Measurements from ENCODE around the gene ITGA5. TPM values are rescaled to one million over a fixed set of nuclear protein-coding genes. Genes with fewer than 3 reads are reported as not detected.

Gene ITGA5
- total and polyA plus RNA-seq, 2 of the 13 experiments (the other 11 are each of a cell fraction or from before 2014, with no cell fraction given), result 0.20 to 0.40 TPM

- TF ChIP-seq YEATS2 (CRISPR knock-in tag; IDR thresholded peaks at IDR 0.05; ENCODE audit: borderline replicate concordance) (no peak), NCOR1 (IDR thresholded peaks at IDR 0.05; ENCODE audit: borderline replicate concordance, low read length) (no peak), PRMT3 (CRISPR knock-in tag; IDR thresholded peaks at IDR 0.05; ENCODE audit: borderline replicate concordance, low read depth) (no peak)
- ATAC-seq, result no peak
- ChIA-PET CTCF (ENCODE audit: low intra/inter-chr PET ratio, low total read pairs) (no interaction called here), POLR2A (no interaction called here)
- BruUV-seq (replicated peaks), result no TSS peak
- H3K27me3 ChIP-seq (ENCODE audit: control insufficient read depth in 1 of 2, insufficient read depth in 2 of 2, low read length in 2 of 2), result peaks cover 0 to 2% of the 10 kb centered on the region in 2 experiments; a peak in 1 of 5 replicates
- H3K9me3 ChIP-seq (ENCODE audit: low read length), result no peaks in the 10 kb centered on the region
- H2AFZ ChIP-seq (ENCODE audit: low read length), result no peak overlapping the region
- no peaks in the 10 kb centered on the region for H4K20me1 ChIP-seq (ENCODE audit: insufficient read depth, low read length)
- no peak overlapping the region for H3K9ac ChIP-seq (ENCODE audit: insufficient read depth, low read depth, low read length)
- H3K36me3 ChIP-seq (replicated peaks in 1 of 2; ENCODE audit: control insufficient read depth in 1 of 2, insufficient read depth in 2 of 2, low read length in 2 of 2), result no peaks in the 10 kb centered on the region
- no peak for DNase-seq (ENCODE audit: low spot score)
- no peaks in the 10 kb centered on the region for H3K79me2 ChIP-seq (ENCODE audit: insufficient read depth, low read length)
- H3K27ac ChIP-seq (ENCODE audit: extremely low read length, insufficient read depth, low read length), result no peak overlapping the region
- no peak overlapping the region for H3K4me2 ChIP-seq (ENCODE audit: low read depth, low read length)
- no peaks in the 10 kb centered on the region for H3K4me1 ChIP-seq (ENCODE audit: insufficient read depth, low read length)
- no peak overlapping the region for H3K4me3 ChIP-seq (replicated peaks in 1 of 3; ENCODE audit: insufficient read depth in 1 of 3, low read depth in 2 of 3, low read length in 3 of 3)
- FAIRE-seq, result no peak
- intact Hi-C loops (cut with micrococcal nuclease; ENCODE audit: unreplicated experiment), result no loop called here
- 26% methylated on average over 3 of the region's 3 CpGs for WGBS (ENCODE audit: low lambda C conversion rate)
- in situ Hi-C loops (cut with HindIII; ENCODE audit: extremely low pct_ligation_motif_present, low pct_unique_long_range_greater_than_20kb), result no loop called here
Observed at GRCh38 chr12:54463484-54463883, 44.4 kb upstream of the ITGA5 start.

- no peak for FAIRE-seq
- BruUV-seq (replicated peaks), result no TSS peak
- no peak for ATAC-seq
- H2AFZ ChIP-seq (ENCODE audit: low read length), result no peak overlapping the region
- no peak overlapping the region for H3K9ac ChIP-seq (ENCODE audit: insufficient read depth, low read depth, low read length)
- H4K20me1 ChIP-seq (ENCODE audit: insufficient read depth, low read length), result no peaks in the 10 kb centered on the region
- H3K27me3 ChIP-seq (ENCODE audit: control insufficient read depth in 1 of 2, insufficient read depth in 2 of 2, low read length in 2 of 2), result peaks cover 0 to 2% of the 10 kb centered on the region in 2 experiments; a peak in 1 of 5 replicates
- H3K4me3 ChIP-seq (replicated peaks in 1 of 3; ENCODE audit: insufficient read depth in 1 of 3, low read depth in 2 of 3, low read length in 3 of 3), result no peak overlapping the region
- ChIA-PET CTCF (ENCODE audit: low intra/inter-chr PET ratio, low total read pairs) (no interaction called here), POLR2A (no interaction called here)
- WGBS (ENCODE audit: low lambda C conversion rate), result 0% methylated on average over 1 of the region's 2 CpGs
- no peak for DNase-seq (ENCODE audit: low spot score)
- no peak overlapping the region for H3K27ac ChIP-seq (ENCODE audit: extremely low read length, insufficient read depth, low read length)
- no peak overlapping the region for H3K4me2 ChIP-seq (ENCODE audit: low read depth, low read length)
- H3K9me3 ChIP-seq (ENCODE audit: low read length), result no peaks in the 10 kb centered on the region
- no peaks in the 10 kb centered on the region for H3K79me2 ChIP-seq (ENCODE audit: insufficient read depth, low read length)
- in situ Hi-C loops (cut with HindIII; ENCODE audit: extremely low pct_ligation_motif_present, low pct_unique_long_range_greater_than_20kb), result no loop called here
- no peaks in the 10 kb centered on the region for H3K4me1 ChIP-seq (ENCODE audit: insufficient read depth, low read length)
- TF ChIP-seq ZSCAN9 (CRISPR knock-in tag; IDR thresholded peaks at IDR 0.05; ENCODE audit: borderline replicate concordance) (no peak), ZBTB3 (CRISPR knock-in tag; IDR thresholded peaks at IDR 0.05; ENCODE audit: borderline replicate concordance, low read depth) (no peak), MAX (IDR thresholded peaks at IDR 0.05) (no peak), MAFG (CRISPR knock-in tag; IDR thresholded peaks at IDR 0.05) (no peak)
- no peaks in the 10 kb centered on the region for H3K36me3 ChIP-seq (replicated peaks in 1 of 2; ENCODE audit: control insufficient read depth in 1 of 2, insufficient read depth in 2 of 2, low read length in 2 of 2)
- intact Hi-C loops (cut with micrococcal nuclease; ENCODE audit: unreplicated experiment), result no loop called here
Observed at GRCh38 chr12:54463034-54463433, 44.0 kb upstream of the ITGA5 start.
